Measurements from ENCODE around the gene TGM3.

DNA sequence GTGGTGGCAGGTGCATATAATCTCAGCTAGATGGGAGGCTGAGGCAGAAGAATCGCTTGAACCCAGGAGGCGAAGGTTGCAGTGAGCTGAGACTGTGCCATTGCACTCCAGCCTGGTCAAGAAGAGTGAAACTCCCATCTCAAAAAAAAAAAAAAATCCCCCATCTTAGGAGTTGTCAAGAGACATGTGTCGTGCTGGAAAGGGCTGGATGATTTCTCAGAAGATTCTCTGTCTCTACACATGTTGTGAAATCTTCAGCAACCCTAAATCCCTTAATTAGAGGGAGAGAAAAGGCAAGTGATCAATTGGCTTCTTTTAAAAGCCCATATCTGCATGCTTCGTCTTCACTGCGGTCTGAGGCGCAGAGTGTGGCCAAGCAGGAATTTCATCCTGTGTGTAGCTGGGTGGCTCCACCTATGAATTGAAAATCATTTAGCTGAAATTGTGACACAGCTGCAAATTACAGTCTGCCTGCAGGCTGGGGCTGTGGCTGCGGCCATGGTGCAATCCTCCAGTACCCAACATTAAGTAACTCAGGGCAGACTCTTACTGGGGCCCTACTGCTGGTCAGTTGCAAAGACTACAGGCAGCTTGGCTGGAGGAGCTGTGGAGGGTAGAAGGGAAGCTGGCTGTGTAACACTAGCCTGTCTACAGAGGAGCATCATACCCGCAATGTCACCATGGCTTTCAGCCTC is 3.2 kb upstream of the TGM3 start:
- no peak for TF ChIP-seq CTCF (IDR thresholded peaks at IDR 0.05)
- TF ChIP-seq POLR2AphosphoS5 (IDR thresholded peaks at IDR 0.05), result no peak
